Measurements from ENCODE around the gene MARS2.

DNA sequence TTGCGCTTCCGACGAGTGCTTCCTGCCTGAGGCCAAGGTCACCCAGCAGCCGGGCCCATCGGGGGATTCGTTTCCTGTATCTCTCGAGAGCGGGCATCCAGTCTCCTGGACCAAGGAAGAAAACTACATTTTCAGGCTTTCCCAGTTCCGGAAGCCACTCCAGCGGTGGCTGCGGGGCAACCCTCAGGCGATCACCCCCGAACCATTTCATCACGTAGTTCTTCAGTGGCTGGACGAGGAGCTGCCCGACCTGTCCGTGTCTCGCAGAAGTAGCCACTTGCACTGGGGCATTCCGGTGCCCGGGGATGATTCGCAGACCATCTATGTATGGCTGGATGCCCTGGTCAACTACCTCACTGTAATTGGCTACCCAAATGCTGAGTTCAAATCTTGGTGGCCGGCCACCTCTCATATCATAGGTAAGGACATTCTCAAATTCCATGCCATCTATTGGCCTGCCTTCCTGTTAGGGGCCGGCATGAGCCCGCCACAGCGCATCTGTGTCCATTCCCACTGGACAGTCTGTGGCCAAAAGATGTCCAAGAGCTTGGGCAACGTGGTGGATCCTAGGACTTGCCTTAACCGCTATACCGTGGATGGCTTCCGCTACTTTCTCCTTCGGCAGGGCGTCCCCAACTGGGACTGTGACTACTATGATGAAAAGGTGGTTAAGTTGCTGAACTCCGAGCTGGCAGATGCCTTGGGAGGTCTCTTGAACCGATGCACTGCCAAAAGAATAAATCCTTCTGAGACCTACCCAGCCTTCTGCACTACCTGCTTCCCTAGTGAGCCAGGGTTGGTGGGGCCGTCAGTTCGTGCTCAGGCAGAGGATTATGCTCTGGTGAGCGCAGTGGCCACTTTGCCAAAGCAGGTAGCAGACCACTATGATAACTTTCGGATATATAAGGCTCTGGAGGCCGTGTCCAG is 1.0 kb downstream of the MARS2 start:
- TF ChIP-seq, protein P1, sequence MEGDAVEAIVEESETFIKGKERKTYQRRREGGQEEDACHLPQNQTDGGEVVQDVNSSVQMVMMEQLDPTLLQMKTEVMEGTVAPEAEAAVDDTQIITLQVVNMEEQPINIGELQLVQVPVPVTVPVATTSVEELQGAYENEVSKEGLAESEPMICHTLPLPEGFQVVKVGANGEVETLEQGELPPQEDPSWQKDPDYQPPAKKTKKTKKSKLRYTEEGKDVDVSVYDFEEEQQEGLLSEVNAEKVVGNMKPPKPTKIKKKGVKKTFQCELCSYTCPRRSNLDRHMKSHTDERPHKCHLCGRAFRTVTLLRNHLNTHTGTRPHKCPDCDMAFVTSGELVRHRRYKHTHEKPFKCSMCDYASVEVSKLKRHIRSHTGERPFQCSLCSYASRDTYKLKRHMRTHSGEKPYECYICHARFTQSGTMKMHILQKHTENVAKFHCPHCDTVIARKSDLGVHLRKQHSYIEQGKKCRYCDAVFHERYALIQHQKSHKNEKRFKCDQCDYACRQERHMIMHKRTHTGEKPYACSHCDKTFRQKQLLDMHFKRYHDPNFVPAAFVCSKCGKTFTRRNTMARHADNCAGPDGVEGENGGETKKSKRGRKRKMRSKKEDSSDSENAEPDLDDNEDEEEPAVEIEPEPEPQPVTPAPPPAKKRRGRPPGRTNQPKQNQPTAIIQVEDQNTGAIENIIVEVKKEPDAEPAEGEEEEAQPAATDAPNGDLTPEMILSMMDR (IDR thresholded peaks at IDR 0.05 in 4 of 5, conservative IDR thresholded peaks at IDR 0.05 in 1 of 5) = no peak
- no peak for TF ChIP-seq POLR2A (IDR thresholded peaks at IDR 0.05)
